Chondrocyte (in vitro differentiated cells): Measurements from ENCODE around the gene TIMM17A. TPM values are rescaled to one million over a fixed set of nuclear protein-coding genes. Genes with fewer than 3 reads are reported as not detected.

Source experiments
- DNase-seq: peaks from one replicate; pipeline ENCODE4 v3.0.0; 2021; ENCODE audit warnings: mixed read lengths, low spot score
- H3K27ac Mint-ChIP-seq: one replicate; pipeline ENCODE4 v1.8.0; 2021; ENCODE audit warnings: mild to moderate bottlenecking, moderate library complexity, mixed read lengths; ENCODE audit not compliant: unreplicated experiment
- H3K27me3 Mint-ChIP-seq: 2 replicates; pipeline ENCODE4 v1.8.0; 2021; ENCODE audit warnings: low read depth, mixed read lengths
- H3K36me3 Mint-ChIP-seq: 2 replicates; pipeline ENCODE4 v1.8.0; 2021; ENCODE audit warnings: low read depth, mixed read lengths
- H3K4me1 Mint-ChIP-seq: 2 replicates; pipeline ENCODE4 v1.8.0; 2021; ENCODE audit warnings: low read depth, mild to moderate bottlenecking, mixed read lengths
- H3K4me3 Mint-ChIP-seq: one replicate; pipeline ENCODE4 v1.8.0; 2021; ENCODE audit warnings: mild to moderate bottlenecking, moderate library complexity, mixed read lengths; ENCODE audit not compliant: unreplicated experiment
- H3K9me3 Mint-ChIP-seq: 2 replicates; pipeline ENCODE4 v1.8.0; 2021; ENCODE audit warnings: low read depth, mixed read lengths
- total RNA-seq: library from RNA; stranded (reverse); gene quantifications from 3 replicates; pipeline ENCODE4 v1.2.1, GENCODE V29; 2021
- TF ChIP-seq, protein P1 (sequence below): fragments of 200-600 bp; sonication (generic); IDR thresholded peaks from 2 replicates; pipeline ENCODE4 v1.5.0; 2021; ENCODE audit warnings: antibody characterized with exemption, mild to moderate bottlenecking, moderate library complexity

TIMM17A gene
- total RNA-seq, 1 donor from 2014 or later: 68.5 TPM

DNA sequence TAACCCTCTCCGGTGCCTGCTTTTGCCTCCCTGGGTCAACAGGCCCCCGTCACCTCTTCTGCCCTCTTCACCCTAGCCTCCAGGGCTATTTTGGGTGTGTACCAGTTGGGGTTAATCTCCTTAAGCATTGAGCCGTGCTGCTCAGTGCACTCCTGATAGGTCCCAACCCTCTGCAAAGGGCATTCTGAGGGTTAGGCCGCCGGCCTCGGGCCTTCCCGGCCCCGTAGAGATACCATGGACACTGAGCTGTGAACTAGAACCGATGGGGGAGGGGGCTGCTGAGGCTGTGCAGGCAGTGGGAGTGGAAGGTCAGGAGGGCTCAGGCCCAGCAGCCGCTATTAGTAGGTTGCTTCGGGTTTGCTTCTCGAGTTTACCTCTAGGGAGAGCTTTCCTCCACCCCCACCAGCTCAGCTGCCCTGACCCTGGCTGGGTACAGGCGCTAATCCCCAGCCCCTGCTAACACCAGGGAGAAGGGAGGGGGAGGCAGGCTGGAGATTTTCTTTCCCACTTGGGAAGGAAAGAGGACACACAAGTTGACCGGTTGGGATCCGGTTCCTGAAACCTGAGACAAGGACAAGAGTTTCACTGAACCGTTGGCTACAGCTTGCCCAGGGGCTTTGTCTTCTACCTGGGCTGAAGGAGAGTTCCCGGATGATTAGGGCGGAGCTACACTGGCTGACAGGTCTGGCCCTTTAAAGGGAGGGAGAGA, 13.7 kb upstream of the TIMM17A start:
- no peaks in the 10 kb centered on the region for H3K27me3 Mint-ChIP-seq
- DNase-seq: no peak
- H3K27ac Mint-ChIP-seq: peak overlapping the region; percentile 79
- TF ChIP-seq, protein P1, sequence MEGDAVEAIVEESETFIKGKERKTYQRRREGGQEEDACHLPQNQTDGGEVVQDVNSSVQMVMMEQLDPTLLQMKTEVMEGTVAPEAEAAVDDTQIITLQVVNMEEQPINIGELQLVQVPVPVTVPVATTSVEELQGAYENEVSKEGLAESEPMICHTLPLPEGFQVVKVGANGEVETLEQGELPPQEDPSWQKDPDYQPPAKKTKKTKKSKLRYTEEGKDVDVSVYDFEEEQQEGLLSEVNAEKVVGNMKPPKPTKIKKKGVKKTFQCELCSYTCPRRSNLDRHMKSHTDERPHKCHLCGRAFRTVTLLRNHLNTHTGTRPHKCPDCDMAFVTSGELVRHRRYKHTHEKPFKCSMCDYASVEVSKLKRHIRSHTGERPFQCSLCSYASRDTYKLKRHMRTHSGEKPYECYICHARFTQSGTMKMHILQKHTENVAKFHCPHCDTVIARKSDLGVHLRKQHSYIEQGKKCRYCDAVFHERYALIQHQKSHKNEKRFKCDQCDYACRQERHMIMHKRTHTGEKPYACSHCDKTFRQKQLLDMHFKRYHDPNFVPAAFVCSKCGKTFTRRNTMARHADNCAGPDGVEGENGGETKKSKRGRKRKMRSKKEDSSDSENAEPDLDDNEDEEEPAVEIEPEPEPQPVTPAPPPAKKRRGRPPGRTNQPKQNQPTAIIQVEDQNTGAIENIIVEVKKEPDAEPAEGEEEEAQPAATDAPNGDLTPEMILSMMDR: no peak
- no peaks in the 10 kb centered on the region for H3K9me3 Mint-ChIP-seq
- H3K36me3 Mint-ChIP-seq: no peaks in the 10 kb centered on the region
- peak overlapping the region; percentile 53 for H3K4me3 Mint-ChIP-seq
- peaks cover 77% of the 10 kb centered on the region for H3K4me1 Mint-ChIP-seq

DNA sequence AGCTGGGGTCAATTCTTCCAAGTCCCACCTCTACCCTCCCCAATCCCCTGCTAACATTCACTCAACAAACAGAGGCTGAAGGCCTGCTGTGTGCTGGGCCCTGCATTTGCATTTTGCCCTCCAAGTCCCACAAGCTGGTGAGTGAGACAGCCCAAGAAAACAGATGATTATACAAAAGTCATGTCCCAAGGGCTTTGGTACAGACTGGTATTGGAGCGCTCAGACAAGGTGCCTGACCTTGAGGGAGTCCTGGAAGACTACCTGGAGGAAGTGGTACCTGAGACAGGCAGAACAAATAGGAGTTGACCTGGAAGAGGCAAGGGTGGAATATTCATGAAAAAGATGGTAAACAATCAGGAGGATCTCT, 13.2 kb upstream of the TIMM17A start:
- TF ChIP-seq, protein P1: no peak
- peaks cover 82% of the 10 kb centered on the region for H3K4me1 Mint-ChIP-seq
- peak overlapping the region; percentile 79 for H3K27ac Mint-ChIP-seq
- no peak for DNase-seq
- H3K9me3 Mint-ChIP-seq: no peaks in the 10 kb centered on the region
- H3K4me3 Mint-ChIP-seq: peak overlapping the region; percentile 53
- no peaks in the 10 kb centered on the region for H3K27me3 Mint-ChIP-seq
- H3K36me3 Mint-ChIP-seq: no peaks in the 10 kb centered on the region

DNA sequence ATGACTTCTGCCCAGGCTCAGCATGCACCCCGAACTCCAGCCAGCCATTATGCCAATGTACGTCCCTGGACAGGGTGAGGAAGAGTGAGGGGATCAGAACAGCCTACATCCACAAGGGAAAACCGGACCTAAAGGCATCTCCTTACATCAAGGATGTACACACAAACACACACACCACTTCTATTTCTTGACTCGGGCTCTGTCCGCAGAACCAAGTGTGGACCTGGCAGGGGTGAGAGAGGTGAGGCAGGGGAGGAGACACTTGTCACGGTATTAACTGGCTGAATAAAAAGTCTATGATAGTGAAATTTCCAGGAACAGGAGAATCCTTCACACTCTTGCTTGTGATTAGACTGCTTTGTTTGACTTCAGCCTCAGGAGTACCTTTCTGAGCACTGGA, 11.3 kb upstream of the TIMM17A start:
- H3K4me3 Mint-ChIP-seq: peak overlapping the region; percentile 88
- peak overlapping the region; percentile 24 for H3K27ac Mint-ChIP-seq
- no peaks in the 10 kb centered on the region for H3K27me3 Mint-ChIP-seq

DNA sequence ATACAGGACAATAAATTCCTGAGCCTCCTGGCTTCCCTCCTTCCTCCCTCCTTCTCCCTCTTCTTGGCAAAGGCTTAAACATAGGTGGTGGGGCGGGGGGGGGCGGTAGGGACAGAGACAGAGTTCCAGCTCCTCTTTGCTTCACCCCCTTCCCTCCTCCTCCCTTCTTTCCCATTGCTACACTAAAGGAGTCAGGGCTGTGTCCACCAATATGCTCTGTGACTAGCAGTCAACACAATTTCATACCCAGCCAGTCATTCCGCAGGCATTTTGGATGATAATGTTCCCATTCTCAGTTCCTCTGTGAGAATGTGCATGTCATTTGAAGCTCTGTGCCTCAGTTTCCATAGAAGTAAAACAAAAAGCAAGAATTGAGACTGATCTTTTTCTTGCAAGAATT, 10.7 kb upstream of the TIMM17A start:
- TF ChIP-seq, protein P1: no peak
- no peaks in the 10 kb centered on the region for H3K36me3 Mint-ChIP-seq
- H3K9me3 Mint-ChIP-seq: no peaks in the 10 kb centered on the region
- DNase-seq: no peak
- peak overlapping the region; percentile 92 for H3K27ac Mint-ChIP-seq
- H3K4me1 Mint-ChIP-seq: peaks cover 75% of the 10 kb centered on the region
- peak overlapping the region; percentile 88 for H3K4me3 Mint-ChIP-seq
- H3K27me3 Mint-ChIP-seq: no peaks in the 10 kb centered on the region

More for the DNA sequence above, 11.3 kb upstream of the TIMM17A start:
- TF ChIP-seq, protein P1: no peak
- H3K36me3 Mint-ChIP-seq: no peaks in the 10 kb centered on the region
- no peaks in the 10 kb centered on the region for H3K9me3 Mint-ChIP-seq
- peaks cover 74% of the 10 kb centered on the region for H3K4me1 Mint-ChIP-seq
- no peak for DNase-seq

DNA sequence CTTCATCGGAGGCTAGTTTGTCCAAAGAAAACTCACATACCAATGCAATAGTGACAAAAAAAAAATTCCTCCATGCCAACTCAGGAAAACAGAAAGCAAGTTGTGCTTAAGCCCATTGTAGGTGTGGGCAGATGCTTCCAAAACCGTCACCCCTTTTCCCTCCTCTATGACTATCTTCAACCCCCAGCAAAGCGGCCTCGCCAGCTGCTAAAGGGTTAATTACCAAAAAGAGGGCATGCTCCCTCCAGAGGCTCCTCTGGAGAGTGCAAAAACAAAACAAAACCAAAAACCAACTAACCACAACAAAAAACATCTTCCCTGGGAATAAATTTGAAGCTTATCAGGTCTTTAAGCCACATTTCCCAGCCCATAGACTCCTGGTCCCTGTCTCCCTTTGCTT, 10.1 kb upstream of the TIMM17A start:
- TF ChIP-seq, protein P1: peak; percentile 78
- Mint-ChIP-seq H3K36me3 (no peaks in the 10 kb centered on the region), H3K27ac (peak overlapping the region; percentile 92), H3K4me3 (peak overlapping the region; percentile 88), H3K27me3 (no peaks in the 10 kb centered on the region), H3K4me1 (peaks cover 76% of the 10 kb centered on the region), H3K9me3 (no peaks in the 10 kb centered on the region)
- no peak for DNase-seq
